ENCODE data around the gene PEAK3. TPM values are rescaled to one million over a fixed set of nuclear protein-coding genes. Genes with fewer than 3 reads are reported as not detected.

The PEAK3 gene
- total RNA-seq, 1 donor from 2014 or later: 0.51 TPM

DNA sequence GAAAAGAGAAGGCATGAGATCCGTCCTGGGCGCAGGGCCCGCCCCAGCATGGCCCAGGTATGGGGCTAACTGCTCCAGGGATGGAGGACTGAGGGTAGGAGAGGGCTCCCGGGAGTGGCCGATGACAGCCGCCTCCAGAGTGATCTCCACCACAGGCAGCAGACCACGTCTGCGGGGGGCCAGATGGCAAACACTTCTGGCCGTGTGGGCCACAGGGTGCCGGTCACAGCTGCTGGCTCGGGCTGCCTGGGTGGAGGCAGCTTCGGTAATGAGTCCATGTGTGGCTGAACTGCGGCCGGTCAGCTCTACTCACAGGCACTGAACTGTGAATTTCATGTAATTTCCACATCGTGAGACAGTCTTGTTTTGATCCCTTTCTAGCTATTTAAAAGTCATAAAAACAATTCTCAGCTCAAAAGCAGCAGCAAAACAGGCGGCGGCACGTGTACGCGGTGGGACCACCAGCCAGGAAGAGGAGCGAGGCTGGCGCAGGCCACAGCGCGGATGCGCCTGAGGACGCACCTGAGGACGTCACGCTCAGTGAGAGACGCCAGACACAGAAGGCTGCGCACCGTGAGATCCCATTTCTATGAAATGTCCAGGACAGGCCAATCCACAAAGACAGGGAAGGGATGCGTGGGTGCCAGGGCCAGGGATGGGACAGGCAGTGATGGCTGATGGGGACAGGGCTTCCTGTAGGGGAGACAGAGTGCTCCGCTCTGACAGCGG lies 42.4 kb upstream of the PEAK3 start:
- no peak for DNase-seq (ENCODE audit: extremely low spot score, unreplicated experiment)
- H3K27ac Mint-ChIP-seq (ENCODE audit: unreplicated experiment): no peak overlapping the region
- peaks cover 13% of the 10 kb centered on the region for H3K36me3 Mint-ChIP-seq (ENCODE audit: unreplicated experiment)
- TF ChIP-seq, protein P1, sequence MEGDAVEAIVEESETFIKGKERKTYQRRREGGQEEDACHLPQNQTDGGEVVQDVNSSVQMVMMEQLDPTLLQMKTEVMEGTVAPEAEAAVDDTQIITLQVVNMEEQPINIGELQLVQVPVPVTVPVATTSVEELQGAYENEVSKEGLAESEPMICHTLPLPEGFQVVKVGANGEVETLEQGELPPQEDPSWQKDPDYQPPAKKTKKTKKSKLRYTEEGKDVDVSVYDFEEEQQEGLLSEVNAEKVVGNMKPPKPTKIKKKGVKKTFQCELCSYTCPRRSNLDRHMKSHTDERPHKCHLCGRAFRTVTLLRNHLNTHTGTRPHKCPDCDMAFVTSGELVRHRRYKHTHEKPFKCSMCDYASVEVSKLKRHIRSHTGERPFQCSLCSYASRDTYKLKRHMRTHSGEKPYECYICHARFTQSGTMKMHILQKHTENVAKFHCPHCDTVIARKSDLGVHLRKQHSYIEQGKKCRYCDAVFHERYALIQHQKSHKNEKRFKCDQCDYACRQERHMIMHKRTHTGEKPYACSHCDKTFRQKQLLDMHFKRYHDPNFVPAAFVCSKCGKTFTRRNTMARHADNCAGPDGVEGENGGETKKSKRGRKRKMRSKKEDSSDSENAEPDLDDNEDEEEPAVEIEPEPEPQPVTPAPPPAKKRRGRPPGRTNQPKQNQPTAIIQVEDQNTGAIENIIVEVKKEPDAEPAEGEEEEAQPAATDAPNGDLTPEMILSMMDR (IDR thresholded peaks at IDR 0.05): no peak
- no peaks in the 10 kb centered on the region for H3K9me3 Mint-ChIP-seq (ENCODE audit: unreplicated experiment)
- H3K27me3 Mint-ChIP-seq (ENCODE audit: unreplicated experiment): no peaks in the 10 kb centered on the region
- no peak overlapping the region for H3K4me3 Mint-ChIP-seq (ENCODE audit: unreplicated experiment)
- H3K4me1 Mint-ChIP-seq (ENCODE audit: unreplicated experiment): peaks cover 27% of the 10 kb centered on the region

DNA sequence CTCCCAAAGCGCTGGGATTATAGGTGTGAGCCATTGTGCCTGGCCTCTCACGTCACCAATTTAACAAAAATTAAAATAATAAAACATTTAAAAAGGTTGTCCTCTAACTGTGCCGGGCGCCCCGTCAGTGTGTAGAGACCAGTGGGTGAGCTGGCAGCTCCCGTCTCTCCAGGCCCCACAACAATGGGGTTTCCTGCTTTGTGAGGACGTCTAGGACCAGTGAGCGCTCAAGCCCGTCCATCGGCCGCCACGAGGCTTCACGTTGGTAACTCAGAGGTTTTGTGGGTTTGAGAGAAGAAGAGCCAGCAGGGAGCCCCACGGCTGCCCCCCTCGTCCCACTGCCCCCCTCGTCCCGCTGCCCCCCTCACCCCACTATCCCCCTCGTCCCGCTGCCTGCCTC lies 41.7 kb upstream of the PEAK3 start:
- Mint-ChIP-seq H3K4me3 (ENCODE audit: unreplicated experiment) (no peak overlapping the region), H3K27ac (ENCODE audit: unreplicated experiment) (no peak overlapping the region), H3K27me3 (ENCODE audit: unreplicated experiment) (no peaks in the 10 kb centered on the region), H3K4me1 (ENCODE audit: unreplicated experiment) (peaks cover 25% of the 10 kb centered on the region), H3K36me3 (ENCODE audit: unreplicated experiment) (peaks cover 13% of the 10 kb centered on the region), H3K9me3 (ENCODE audit: unreplicated experiment) (no peaks in the 10 kb centered on the region)
- TF ChIP-seq, protein P1 (IDR thresholded peaks at IDR 0.05): no peak
- DNase-seq (ENCODE audit: extremely low spot score, unreplicated experiment): no peak

DNA sequence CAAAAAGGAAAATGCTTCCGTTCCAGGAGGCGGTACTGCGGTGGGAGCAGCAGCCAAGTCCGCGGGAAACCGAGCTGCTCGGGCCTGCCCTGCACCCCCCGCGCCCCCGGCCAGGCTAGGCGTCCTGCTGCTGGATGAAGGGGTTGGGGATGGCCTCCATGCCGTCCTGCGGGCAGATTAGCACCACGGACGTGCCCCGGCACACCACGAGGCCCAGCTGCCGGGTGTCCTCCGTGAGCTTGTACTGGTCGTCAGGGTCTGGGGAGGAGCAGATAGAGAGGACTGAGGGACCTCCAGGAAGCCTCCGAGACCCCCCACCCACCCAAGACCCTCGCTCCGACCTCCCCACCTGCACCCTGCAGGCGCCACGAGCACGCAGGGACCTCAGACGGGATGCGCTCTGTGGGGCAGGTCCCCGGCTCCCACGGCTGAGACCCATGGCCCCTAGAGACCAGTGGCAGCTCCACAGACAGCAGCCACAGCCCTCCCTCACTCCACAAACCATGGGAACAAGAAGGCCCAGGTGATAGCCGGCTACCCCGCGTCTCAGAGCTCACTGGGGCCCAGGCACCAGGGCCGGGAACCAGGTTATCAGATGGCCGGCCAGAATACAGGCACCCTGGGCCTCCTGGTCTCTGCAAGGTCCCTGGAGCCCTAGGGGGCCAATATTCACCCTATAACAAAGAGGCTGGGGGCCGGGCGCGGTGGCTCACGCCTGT lies 39.7 kb upstream of the PEAK3 start:
- H3K9me3 Mint-ChIP-seq (ENCODE audit: unreplicated experiment): no peaks in the 10 kb centered on the region
- TF ChIP-seq, protein P1 (IDR thresholded peaks at IDR 0.05): no peak
- H3K27ac Mint-ChIP-seq (ENCODE audit: unreplicated experiment): no peak overlapping the region
- peaks cover 24% of the 10 kb centered on the region for H3K4me1 Mint-ChIP-seq (ENCODE audit: unreplicated experiment)
- H3K4me3 Mint-ChIP-seq (ENCODE audit: unreplicated experiment): no peak overlapping the region
- no peaks in the 10 kb centered on the region for H3K27me3 Mint-ChIP-seq (ENCODE audit: unreplicated experiment)
- DNase-seq (ENCODE audit: extremely low spot score, unreplicated experiment): no peak
- peaks cover 11% of the 10 kb centered on the region for H3K36me3 Mint-ChIP-seq (ENCODE audit: unreplicated experiment)

DNA sequence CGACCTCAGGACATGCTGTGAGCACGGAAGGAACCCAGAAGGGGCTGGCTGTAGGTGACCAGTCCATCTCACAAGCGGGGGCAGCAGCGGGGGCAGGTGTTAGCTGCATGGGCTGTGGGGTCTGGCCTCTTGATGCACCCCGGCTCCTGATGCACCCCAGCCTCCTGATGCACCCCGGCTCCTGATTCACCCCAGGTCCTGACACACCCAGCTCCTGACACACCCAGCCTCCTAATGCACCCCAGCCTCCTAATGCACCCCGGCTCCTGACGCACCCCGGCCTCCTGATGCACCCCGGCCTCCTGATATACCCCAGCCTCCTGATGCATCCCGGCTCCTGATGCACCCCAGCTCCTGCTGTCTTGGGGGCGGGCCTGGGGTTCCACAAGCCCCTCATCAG lies 39.0 kb upstream of the PEAK3 start:
- Mint-ChIP-seq H3K27ac (ENCODE audit: unreplicated experiment) (no peak overlapping the region), H3K4me1 (ENCODE audit: unreplicated experiment) (peaks cover 27% of the 10 kb centered on the region), H3K36me3 (ENCODE audit: unreplicated experiment) (peaks cover 9% of the 10 kb centered on the region), H3K9me3 (ENCODE audit: unreplicated experiment) (no peaks in the 10 kb centered on the region), H3K27me3 (ENCODE audit: unreplicated experiment) (no peaks in the 10 kb centered on the region), H3K4me3 (ENCODE audit: unreplicated experiment) (no peak overlapping the region)
- TF ChIP-seq, protein P1 (IDR thresholded peaks at IDR 0.05): no peak
- DNase-seq (ENCODE audit: extremely low spot score, unreplicated experiment): no peak

DNA sequence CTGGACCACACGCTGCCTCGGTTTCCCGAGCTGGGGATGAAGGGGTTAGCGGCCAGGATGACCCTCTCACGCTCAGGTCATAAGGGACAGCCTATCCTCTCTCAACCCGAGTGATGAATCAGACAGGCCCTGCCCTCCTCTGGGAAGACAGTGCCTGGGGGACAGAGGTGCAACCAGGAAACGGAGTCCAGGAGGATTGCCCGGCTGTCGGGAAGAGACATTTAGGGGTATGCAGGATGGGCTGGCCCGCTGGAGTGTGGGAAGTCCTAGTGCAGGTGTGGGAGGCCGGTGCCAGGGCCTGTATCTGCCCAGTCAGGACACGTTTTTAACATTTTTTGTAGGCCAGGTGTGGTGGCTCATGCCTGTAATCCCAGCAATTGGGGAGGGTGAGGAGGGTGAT lies 38.1 kb upstream of the PEAK3 start:
- peaks cover 3% of the 10 kb centered on the region for H3K9me3 Mint-ChIP-seq (ENCODE audit: unreplicated experiment)
- no peak for DNase-seq (ENCODE audit: extremely low spot score, unreplicated experiment)
- peaks cover 31% of the 10 kb centered on the region for H3K4me1 Mint-ChIP-seq (ENCODE audit: unreplicated experiment)
- H3K36me3 Mint-ChIP-seq (ENCODE audit: unreplicated experiment): peaks cover 6% of the 10 kb centered on the region
- TF ChIP-seq, protein P1 (IDR thresholded peaks at IDR 0.05): no peak
- no peaks in the 10 kb centered on the region for H3K27me3 Mint-ChIP-seq (ENCODE audit: unreplicated experiment)
- H3K4me3 Mint-ChIP-seq (ENCODE audit: unreplicated experiment): no peak overlapping the region
- H3K27ac Mint-ChIP-seq (ENCODE audit: unreplicated experiment): no peak overlapping the region
